ENCODE results near the gene PBX4.

PBX4 gene

DNA sequence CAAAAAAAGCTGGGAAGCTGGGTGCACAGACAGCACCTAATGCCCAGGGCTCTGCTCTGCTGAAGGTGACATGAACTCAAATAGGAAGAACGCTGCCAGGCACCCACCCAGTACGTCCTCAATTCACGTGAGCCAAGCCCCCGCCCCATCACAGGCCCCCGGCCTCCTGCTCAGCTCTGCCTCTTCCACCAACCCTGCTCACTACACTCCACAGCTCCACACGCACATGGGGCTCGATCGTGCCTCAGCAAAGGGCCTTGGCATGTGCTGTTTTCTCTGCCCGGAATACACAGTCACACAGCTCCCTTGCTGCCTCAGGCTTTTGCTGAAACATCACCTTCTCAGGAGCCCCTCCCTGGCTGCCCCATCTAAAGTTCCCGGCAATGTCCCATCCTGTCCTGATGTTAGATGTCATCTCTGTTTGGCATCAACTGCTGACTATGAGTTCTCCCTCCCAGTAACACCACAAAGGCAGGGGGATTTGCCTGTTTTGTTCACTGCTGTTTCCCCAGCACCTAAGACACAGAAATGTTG lies 42.7 kb upstream of the PBX4 start:
- TF ChIP-seq, protein P1, sequence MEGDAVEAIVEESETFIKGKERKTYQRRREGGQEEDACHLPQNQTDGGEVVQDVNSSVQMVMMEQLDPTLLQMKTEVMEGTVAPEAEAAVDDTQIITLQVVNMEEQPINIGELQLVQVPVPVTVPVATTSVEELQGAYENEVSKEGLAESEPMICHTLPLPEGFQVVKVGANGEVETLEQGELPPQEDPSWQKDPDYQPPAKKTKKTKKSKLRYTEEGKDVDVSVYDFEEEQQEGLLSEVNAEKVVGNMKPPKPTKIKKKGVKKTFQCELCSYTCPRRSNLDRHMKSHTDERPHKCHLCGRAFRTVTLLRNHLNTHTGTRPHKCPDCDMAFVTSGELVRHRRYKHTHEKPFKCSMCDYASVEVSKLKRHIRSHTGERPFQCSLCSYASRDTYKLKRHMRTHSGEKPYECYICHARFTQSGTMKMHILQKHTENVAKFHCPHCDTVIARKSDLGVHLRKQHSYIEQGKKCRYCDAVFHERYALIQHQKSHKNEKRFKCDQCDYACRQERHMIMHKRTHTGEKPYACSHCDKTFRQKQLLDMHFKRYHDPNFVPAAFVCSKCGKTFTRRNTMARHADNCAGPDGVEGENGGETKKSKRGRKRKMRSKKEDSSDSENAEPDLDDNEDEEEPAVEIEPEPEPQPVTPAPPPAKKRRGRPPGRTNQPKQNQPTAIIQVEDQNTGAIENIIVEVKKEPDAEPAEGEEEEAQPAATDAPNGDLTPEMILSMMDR (IDR thresholded peaks at IDR 0.05; ENCODE audit: low read depth, low read length) = no peak

DNA sequence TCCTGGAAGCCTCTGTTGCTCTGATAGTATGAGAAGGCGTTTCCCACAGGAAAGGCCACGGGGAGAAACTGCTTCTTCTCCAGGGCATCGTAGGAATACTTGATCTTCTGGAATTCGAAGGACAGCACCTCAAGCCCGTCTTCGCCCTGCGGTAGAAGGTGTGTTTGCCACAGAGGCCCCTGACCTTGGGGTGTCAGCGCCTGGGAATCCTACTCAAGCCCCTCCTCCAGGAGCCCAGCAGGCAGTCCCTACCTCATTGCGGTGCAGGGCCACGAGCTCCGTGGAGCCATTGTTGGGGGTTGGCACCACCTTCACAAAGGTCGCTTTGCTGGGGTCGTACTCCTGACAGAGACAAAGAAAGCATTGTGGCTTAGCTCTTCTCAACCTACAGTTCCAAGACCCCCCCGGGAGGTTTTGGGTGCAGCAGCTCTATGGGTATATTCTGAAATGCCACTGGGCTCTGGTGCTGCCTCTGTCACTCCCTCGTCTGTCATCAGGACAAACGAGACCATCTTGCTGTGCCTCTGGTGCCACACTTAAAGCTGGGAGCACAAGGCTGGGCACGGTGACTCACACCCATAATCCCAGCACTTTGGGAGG lies 41.3 kb upstream of the PBX4 start:
- TF ChIP-seq, protein P1 (IDR thresholded peaks at IDR 0.05; ENCODE audit: low read depth, low read length) = no peak
- no peak for DNase-seq (ENCODE audit: extremely low read depth, low read depth)

More for the DNA sequence above, 42.7 kb upstream of the PBX4 start:
- no peak for DNase-seq (ENCODE audit: extremely low read depth, low read depth)

DNA sequence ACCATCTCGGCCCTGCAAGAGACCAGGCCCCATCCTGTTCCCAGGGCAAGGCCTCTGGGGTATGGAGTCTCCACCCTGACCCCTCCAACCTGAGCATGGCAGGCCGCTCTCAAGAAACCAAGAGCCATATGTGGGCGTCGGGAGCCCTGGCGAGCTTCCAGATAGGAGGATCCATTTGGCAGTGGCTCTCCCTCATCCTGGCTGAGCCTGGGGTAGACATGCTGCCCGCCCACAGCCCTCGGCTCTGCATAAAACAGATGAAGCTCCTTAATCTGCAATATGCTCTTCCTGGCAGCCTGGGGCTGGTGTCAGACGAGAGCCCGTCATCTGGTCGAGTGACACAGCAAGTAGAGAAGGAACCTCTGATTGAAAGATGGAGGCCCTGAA lies 38.9 kb upstream of the PBX4 start:
- TF ChIP-seq, protein P1 (IDR thresholded peaks at IDR 0.05; ENCODE audit: low read depth, low read length) = no peak
- no peak for DNase-seq (ENCODE audit: extremely low read depth, low read depth)

DNA sequence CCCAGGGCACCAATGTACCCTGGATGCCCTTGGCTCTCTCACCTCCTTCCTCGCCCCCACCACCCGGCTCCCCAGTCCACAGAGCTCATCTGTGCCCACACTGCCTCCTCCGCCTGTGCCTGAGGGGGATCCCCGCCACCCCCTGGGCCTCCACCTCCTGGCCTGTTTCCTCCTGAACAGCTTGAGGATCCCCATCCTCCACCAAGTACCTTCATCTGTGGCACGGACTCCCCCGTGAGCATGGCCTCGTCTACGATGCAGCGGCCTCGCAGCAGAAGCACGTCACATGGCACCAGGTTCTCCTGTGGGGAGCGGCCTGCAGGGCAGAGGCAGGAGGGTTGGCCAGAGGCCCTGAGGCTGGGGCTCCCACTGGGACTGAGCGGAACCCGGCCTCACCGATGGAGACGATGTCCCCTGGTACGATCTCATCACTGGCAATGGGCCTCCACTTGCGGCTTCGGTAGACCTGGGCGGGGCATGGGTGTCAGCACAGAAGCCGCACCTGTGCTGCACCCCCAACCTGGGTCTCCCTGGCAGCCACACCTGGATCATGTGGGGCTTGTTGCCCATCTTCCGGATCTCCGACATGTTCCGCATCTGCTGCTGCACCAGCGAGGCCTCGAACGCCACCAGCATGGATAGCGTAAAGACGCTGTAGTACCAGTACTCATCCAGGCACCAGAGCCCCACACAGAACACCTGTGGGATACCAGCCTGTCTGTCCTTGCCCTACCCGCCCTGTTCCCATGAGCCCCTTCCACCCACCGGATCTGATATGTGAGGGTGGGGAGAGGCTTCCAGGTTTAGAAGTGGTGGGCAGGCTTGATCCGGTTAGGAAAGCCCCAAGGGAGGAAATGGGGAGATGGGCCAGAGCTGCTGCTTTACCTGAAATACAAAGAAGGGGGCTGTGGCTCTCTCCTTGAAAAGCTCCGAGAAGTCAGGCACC lies 38.2 kb upstream of the PBX4 start:
- TF ChIP-seq, protein P1 (IDR thresholded peaks at IDR 0.05; ENCODE audit: low read depth, low read length) = no peak
- no peak for DNase-seq (ENCODE audit: extremely low read depth, low read depth)

DNA sequence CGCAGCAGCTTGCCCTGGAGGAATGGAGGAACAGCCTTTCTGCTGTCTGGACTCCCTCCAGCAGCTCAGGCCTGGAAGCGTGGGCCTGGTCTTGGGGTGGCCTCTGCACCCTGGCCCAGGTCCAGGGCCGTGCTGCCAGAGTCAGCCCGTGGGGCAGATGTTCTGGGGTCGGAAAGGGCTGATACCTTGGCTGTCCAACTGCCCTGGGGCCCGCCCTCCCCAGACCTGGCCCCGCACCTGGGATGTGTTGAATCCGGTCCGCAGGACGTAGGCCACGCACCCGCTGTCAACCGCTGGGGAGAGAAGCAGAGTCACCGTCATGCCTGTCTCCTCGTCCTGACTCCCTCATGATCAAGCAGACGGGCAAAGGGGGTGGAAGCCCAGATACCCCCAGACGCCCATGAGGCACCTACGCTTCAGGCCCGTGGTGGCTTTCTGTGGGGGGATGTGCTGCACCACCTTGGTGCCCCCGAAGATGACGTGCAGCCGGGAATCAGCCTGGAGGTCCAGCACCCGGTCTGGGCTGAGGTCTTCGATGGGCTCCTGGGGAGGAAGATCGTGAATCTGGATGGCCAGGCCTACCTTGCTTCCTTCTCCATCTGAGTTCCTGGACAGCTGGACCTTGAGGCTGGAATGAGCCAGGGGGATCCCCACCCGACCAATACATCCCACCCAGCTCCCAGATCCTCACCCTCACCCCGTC lies 37.3 kb upstream of the PBX4 start:
- DNase-seq (ENCODE audit: extremely low read depth, low read depth) = no peak
- TF ChIP-seq, protein P1 (IDR thresholded peaks at IDR 0.05; ENCODE audit: low read depth, low read length) = no peak

DNA sequence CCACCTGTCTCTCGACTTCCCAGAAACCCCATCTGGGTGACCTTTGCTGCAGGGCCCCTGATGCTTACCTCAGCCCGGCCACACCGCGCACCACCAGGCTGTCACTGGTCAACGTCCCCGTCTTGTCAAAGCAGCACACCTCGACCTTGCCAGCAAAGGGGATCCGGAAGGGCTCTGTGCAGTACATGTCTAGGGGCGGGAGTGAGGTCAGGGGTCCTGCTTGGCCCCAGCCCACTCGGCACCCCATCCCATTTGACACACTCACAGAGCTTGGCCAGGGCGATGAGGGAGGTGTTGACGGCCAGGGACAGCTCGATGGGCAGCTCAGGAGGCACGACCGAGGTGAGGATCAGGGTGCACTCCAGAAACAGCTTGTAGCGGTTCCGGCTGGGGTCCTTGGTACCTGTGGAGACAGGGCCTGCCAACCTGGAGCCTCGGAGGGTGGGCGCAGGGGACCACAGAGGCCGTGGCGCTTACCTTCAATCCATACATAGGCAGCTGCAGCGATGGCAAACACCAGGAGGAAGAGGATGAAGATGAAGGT lies 36.6 kb upstream of the PBX4 start:
- TF ChIP-seq, protein P1 (IDR thresholded peaks at IDR 0.05; ENCODE audit: low read depth, low read length) = no peak

More for the DNA sequence above, 36.6 kb upstream of the PBX4 start:
- DNase-seq (ENCODE audit: extremely low read depth, low read depth) = no peak

All from AG09319 (cell line).